ENCODE measurements around the gene SLC24A5.

SLC24A5 gene

GRCh38 chr15:48120745-48121144 is at the start of gene SLC24A5:
Gene SLC24A5, plus strand, starts transcription at chr15:48120990. Its CDS starts 55 bp downstream, at chr15:48121045.
- no peak for DNase-seq (ENCODE audit: low read depth in 2 of 2)

DNA sequence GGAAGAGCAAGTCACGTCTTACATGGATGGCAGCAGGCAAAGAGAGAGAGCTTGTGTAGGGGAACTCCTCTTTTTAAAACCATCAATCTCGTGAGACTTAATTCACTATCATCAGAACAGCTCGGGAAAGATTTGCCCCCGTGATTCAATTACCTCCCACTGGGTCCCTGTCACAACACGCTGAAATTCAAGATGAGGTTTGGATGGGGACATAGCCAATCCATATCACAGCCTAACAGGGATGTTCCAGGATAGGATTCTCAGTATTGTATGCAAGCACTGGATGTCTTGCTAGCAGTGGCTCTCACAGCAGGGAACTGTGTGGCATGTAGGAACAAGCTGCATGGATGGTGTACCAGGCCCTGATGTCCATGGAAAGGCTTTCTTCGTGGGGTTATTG is 47.8 kb upstream of the SLC24A5 start:
- no peak for DNase-seq (ENCODE audit: low read depth in 2 of 2)

GRCh38 chr15:48073881-48074280 is 46.9 kb upstream of the SLC24A5 start:
- DNase-seq (ENCODE audit: low read depth in 2 of 2), result no peak

- DNase-seq (ENCODE audit: low read depth in 2 of 2), result no peak
Measured at GRCh38 chr15:48076454-48076853, 44.3 kb upstream of the SLC24A5 start.

GRCh38 chr15:48077616-48078184 is 43.1 kb upstream of the SLC24A5 start:
- DNase-seq (ENCODE audit: low read depth in 2 of 2), result no peak

GRCh38 chr15:48084759-48085590 is 35.8 kb upstream of the SLC24A5 start:
- DNase-seq (ENCODE audit: low read depth in 2 of 2), result no peak

DNA sequence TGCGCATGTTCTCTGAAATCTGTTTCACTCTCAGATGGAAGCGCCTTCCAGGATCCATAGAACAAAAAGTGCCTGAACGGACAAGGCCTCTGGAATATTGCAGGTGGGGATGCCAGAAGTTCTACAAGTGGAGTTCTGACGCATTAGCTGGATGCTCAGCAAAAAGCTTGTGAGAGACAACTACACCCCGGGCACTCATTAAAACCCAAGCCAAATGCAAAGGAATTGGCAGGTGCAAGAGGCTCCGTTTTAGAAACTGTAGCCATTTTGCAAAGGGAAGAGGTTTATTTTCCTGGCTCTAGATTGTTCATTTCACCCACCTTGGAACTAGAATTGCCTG is 35.2 kb upstream of the SLC24A5 start:
- DNase-seq (ENCODE audit: low read depth in 2 of 2), result no peak

- DNase-seq (ENCODE audit: low read depth in 2 of 2), result no peak
Measured at GRCh38 chr15:48086133-48086532, 34.7 kb upstream of the SLC24A5 start.

DNA sequence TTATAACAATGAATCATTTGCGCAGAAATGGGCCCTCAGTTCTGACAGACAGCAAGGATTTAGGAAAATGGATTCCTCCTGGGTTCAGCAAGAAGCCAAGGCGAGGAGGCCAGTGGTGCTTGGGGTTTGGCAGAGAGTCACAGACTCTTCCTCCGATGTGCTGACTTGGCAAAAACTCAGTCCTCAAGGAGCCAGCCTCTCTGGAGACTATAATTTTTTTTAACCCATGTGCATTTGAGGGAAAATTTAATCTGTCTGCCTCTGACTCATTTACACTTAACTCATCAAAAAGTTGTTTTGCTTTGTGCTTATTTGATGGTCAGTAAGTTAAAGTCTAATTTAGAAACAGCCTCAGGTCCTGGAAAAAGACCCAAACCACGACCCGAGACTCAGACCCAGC is 34.2 kb upstream of the SLC24A5 start:
- DNase-seq (ENCODE audit: low read depth in 2 of 2), result no peak

DNA sequence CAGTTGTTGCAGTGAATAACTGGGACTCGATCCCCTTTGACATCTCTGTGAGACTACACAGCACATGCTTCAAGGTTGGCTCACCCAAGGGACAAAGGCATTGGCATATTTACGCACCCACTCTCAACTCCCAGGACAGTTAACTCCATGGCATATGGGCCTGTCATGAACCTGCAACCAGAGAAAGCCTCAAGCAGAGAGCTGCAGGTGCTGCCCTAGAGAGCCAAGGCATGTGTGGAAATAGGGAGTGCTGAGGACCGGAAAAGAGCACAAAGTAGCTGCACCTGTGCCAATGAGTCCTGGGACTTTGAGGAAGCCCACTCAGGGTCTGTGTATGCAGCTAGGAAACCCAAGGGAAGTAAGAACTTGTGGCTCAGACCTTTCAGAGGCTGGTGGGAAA is 32.9 kb upstream of the SLC24A5 start:
- no peak for DNase-seq (ENCODE audit: low read depth in 2 of 2)

DNA sequence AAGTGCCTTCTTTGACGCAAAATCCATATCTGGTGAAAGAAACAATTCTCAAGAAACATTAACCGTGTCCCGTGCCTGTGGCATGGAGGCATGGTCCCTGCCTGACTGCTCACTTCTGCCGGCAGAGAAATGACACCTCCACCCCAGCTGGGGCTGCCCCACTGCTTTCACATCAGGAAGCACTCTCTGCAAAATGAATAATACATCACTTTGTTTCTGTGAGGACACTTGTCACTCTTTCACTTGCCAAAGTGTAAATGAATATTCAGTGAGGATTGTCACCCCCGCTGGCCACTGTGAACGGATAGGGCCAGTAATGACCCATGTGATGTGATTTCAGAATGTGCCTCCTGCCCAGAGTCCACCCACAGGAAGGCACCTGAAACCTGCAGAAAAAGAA is 31.1 kb upstream of the SLC24A5 start:
- DNase-seq (ENCODE audit: low read depth in 2 of 2), result no peak

DNA sequence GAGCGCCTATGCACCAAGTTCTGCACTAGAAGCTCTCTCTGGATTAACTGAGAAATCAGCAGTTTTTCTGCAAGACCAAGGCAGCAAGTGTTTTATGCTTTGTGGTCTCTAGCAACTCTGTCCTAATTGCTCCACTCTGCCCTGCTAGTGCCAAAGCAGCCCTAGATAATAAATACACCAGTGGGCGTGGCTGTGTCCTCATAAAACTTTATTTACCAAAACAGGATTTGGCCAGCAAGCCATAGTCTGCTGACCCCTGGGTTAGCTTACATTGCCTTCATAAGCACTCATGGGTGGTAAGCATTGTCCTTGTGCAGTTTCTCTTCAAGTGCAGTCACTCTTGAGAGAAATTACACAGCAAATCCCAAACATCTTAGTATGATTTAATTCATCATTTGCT is 30.7 kb upstream of the SLC24A5 start:
- no peak for DNase-seq (ENCODE audit: low read depth in 2 of 2)

DNA sequence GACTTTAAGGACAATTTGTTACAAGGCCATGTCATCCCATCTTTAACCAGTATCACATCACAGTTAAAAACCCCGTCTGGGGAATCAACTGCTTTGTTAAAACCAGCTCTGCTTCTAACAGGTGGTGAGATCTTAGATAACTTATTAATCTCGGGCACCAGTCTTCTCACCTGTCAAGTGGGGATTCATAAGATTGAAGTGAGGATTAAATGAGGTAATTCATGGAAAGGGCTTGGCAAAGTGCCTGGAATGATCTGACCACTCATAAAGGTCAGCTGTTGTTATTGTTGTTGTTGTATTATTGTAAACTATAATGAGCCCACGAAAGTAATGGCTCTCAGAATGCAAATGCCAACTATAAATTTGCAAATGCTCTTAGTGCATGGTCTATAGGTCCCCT is 30.1 kb upstream of the SLC24A5 start:
- no peak for DNase-seq (ENCODE audit: low read depth in 2 of 2)

GRCh38 chr15:48091522-48091921 is 29.3 kb upstream of the SLC24A5 start:
- no peak for DNase-seq (ENCODE audit: low read depth in 2 of 2)

DNA sequence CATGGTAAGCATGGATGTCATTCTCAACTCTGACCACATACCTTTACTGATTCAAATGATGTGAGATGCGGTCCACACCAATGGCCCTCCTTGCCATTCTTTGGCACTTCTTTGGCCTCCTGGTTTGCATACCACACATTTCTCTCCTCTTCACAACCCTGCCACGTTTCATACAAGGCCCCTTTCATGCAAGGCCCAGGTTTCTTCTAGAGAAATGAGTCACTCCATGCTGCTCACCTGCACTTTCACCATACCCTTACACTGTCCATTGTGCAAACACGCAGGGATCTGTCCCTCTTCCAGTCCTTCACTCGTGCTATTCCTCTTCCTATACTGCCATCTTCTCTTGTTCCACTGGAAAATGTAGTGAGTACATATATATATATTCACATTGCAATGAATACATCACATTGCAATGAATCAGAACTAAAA is 24.4 kb upstream of the SLC24A5 start:
- no peak for DNase-seq (ENCODE audit: low read depth in 2 of 2)

DNA sequence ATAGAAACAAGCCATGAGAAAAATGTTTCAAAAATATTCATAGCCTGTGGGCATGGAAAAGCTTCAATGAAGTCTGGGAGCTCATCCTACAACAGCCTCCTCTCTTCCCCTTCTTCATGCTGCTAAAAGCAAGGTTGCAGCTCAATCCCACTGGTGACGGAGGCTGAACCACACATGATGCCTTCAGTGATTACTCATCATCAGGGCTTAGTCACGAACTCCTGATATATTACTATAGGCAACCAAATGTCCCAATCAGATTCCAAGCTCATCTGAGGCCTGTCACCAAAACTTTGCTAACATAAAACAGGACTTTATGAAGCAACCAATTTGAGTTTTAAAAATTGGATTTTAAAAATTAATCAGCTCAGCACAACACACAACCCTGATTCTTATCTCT is 24.0 kb upstream of the SLC24A5 start:
- DNase-seq (ENCODE audit: low read depth in 2 of 2), result no peak

DNA sequence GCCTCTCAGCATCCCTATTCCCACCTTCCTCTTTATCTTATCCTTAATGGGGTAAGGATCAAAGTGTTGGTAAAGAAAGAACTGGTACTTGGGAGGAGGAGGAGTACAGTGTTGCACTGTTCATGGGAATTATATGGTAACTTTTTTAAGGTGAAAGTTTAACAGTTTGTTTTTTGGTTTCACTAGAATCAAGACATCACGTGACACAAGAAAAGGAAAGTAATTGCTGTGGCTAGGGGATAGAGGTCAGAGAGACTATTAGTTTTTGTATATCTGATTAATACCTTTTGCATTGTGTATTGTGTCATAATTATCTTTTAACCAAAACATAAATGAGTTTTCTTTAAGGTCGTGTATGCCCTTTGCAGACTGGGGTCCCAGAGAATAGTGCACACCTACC is 23.5 kb upstream of the SLC24A5 start:
- DNase-seq (ENCODE audit: low read depth in 2 of 2), result no peak

GRCh38 chr15:48101376-48101961 is 19.3 kb upstream of the SLC24A5 start:
- no peak for DNase-seq (ENCODE audit: low read depth in 2 of 2)

DNA sequence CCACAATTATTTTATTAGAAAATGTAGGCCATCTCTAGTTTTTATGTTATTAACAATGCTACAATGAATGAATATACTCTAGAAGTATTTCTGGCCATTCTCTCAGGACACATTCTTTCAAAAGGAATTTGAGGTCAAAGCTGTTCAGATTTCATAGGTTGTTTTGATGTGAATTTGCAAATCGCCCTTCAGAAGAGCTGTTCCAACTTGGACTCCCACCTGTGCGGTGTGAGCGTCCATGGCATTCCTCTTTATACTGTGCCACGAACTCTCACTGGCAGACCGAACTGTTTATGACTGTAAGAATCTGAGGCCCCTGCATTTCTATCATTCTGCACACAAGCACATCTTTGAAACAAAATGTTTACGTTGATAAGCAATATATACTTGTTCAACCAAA is 18.6 kb upstream of the SLC24A5 start:
- DNase-seq (ENCODE audit: low read depth in 2 of 2), result no peak

DNA sequence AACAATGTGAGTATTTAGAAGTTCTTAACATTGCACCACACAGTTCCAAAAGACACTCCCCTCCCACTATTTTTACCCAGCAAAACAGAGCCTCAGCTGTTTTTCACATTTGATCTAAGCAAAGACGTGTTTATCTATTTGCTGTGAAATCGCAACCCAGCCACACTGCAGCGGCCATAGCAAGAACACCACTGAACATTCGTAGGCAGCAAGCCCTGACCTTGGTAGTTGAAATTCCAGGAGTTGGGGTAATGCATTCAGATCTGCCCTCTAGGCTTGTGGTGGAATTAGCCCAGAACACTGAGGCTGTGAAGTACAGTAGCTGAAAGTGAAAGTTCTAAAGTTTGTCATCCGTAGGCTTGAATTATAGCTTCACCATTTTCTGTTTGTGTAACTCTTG is 17.1 kb upstream of the SLC24A5 start:
- no peak for DNase-seq (ENCODE audit: low read depth in 2 of 2)

DNA sequence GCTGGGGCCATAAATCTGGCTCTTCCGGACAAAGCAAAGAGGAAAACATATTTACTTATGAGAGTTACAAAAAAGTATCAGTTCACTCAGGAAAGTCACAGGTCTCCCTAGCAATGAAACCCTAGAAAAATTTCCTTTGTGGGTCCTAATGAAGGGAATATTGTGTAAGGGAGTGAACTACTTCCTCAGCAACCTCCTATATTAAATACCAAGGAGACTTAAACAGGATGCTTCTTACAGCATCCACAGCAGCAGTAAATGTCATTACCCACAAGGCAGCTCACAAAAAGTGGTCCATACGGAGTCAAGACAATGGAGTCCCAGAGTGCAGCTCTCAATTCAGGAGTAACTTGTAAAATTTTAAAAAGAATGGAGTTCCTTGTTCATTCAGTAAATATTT is 14.9 kb upstream of the SLC24A5 start:
- no peak for DNase-seq (ENCODE audit: low read depth in 2 of 2)

DNA sequence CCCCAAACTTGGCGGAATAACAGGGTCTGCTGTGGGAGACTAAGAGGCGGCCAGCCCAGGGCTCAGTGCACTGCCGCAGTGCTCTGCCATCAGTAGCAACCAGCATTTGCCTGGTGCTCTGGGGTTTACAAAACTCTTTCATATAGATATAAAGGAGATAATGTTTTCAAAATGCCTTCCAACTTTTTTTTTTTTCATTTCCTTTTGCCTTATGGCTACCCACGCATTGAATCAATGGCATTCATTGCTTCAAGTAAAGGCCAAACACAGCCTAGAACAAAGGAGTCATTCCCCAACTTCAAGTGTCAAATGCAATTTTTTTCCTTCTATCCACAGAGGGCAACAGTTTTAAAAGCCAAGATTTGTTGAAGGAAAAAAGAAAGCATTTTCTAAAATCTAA is 11.6 kb upstream of the SLC24A5 start:
- DNase-seq (ENCODE audit: low read depth in 2 of 2), result no peak

- no peak for DNase-seq (ENCODE audit: low read depth in 2 of 2)
Measured at GRCh38 chr15:48109856-48110531, 10.8 kb upstream of the SLC24A5 start.

Data from stimulated activated CD8-positive, alpha-beta memory T cell treated with anti-CD3 and anti-CD28 coated beads, Interleukin-15, amount 100 ng/mL, for 4 hours (primary cell).